Measurements from ENCODE around the gene BRWD1. TPM values are rescaled to one million over a fixed set of nuclear protein-coding genes. Genes with fewer than 3 reads are reported as not detected.

The BRWD1 gene
- polyA plus RNA-seq, 6 donors from 2014 or later = 31.1 to 49.8 (median 44.1) TPM

- peaks cover 12 to 21% of the 10 kb centered on the region in 2 donors for H3K36me3 Mint-ChIP-seq
- peaks cover 26 to 42% (median 41%) of the 10 kb centered on the region in 3 donors for H3K4me1 Mint-ChIP-seq
- H3K4me3 Mint-ChIP-seq = peak overlapping the region in 1 of 8 donors; percentile 82
- H3K9me3 Mint-ChIP-seq = no peaks in the 10 kb centered on the region
- peak overlapping the region in 2 of 6 donors; percentile 46 to 49 for H3K27ac Mint-ChIP-seq
- ATAC-seq (ENCODE audit: low read depth in 2 of 2) = no peak
- no peaks in the 10 kb centered on the region for H3K27me3 Mint-ChIP-seq
- no peak for DNase-seq
These were observed 32.0 kb upstream of the BRWD1 start for GRCh38 chr21:39345440-39345839.

- no peak overlapping the region for H3K4me3 Mint-ChIP-seq
- ATAC-seq (ENCODE audit: low read depth in 2 of 2) (no peak), DNase-seq (no peak)
- no peaks in the 10 kb centered on the region for H3K27me3 Mint-ChIP-seq
- no peaks in the 10 kb centered on the region for H3K9me3 Mint-ChIP-seq
- H3K36me3 Mint-ChIP-seq = peaks cover 12 to 21% of the 10 kb centered on the region in 2 donors
- peaks cover 26 to 37% (median 36%) of the 10 kb centered on the region in 3 donors for H3K4me1 Mint-ChIP-seq
- H3K27ac Mint-ChIP-seq = peak overlapping the region in 4 of 6 donors; percentile 1 to 63 (median 48)
These were observed 31.4 kb upstream of the BRWD1 start for GRCh38 chr21:39344848-39345247.

- Mint-ChIP-seq H3K4me3 (no peak overlapping the region), H3K27ac (no peak overlapping the region), H3K4me1 (peaks cover 14 to 18% (median 17%) of the 10 kb centered on the region in 3 donors), H3K9me3 (no peaks in the 10 kb centered on the region), H3K27me3 (no peaks in the 10 kb centered on the region), H3K36me3 (peaks cover 9 to 21% of the 10 kb centered on the region in 2 donors)
- no peak for DNase-seq
- no peak for ATAC-seq (ENCODE audit: low read depth in 2 of 2)
These were observed 28.0 kb upstream of the BRWD1 start for GRCh38 chr21:39341249-39341923.

GRCh38 chr21:39340687-39341086 is 27.3 kb upstream of the BRWD1 start:
- no peaks in the 10 kb centered on the region for H3K9me3 Mint-ChIP-seq
- no peaks in the 10 kb centered on the region for H3K27me3 Mint-ChIP-seq
- ATAC-seq (ENCODE audit: low read depth in 2 of 2) (no peak), DNase-seq (no peak)
- H3K27ac Mint-ChIP-seq = peak overlapping the region in 1 of 6 donors; percentile 15
- peaks cover 9 to 11% (median 10%) of the 10 kb centered on the region in 3 donors for H3K4me1 Mint-ChIP-seq
- peaks cover 5 to 19% of the 10 kb centered on the region in 2 donors for H3K36me3 Mint-ChIP-seq
- H3K4me3 Mint-ChIP-seq = no peak overlapping the region

- peaks cover 0 to 9% of the 10 kb centered on the region in 2 donors for H3K36me3 Mint-ChIP-seq
- no peak for ATAC-seq (ENCODE audit: low read depth in 2 of 2)
These were observed 25.8 kb upstream of the BRWD1 start for GRCh38 chr21:39339231-39339630.

GRCh38 chr21:39336457-39337008 is 23.1 kb upstream of the BRWD1 start:
- ATAC-seq (ENCODE audit: low read depth in 2 of 2) = no peak

More at GRCh38 chr21:39339231-39339630, 25.8 kb upstream of the BRWD1 start:
- DNase-seq = no peak
- no peak overlapping the region for H3K4me3 Mint-ChIP-seq
- H3K9me3 Mint-ChIP-seq = no peaks in the 10 kb centered on the region
- H3K27ac Mint-ChIP-seq = no peak overlapping the region
- no peaks in the 10 kb centered on the region for H3K27me3 Mint-ChIP-seq
- H3K4me1 Mint-ChIP-seq = peaks cover 0 to 2% (median 0%) of the 10 kb centered on the region in 3 donors

GRCh38 chr21:39334611-39335010 is 21.2 kb upstream of the BRWD1 start:
- H3K27ac Mint-ChIP-seq = no peak overlapping the region
- no peak for ATAC-seq (ENCODE audit: low read depth in 2 of 2)
- DNase-seq = no peak
- no peaks in the 10 kb centered on the region for H3K9me3 Mint-ChIP-seq
- peaks cover under 1 to 6% (median 1%) of the 10 kb centered on the region in 3 donors for H3K4me1 Mint-ChIP-seq
- H3K36me3 Mint-ChIP-seq = no peaks in the 10 kb centered on the region
- H3K27me3 Mint-ChIP-seq = peaks cover 0 to 3% (median 0%) of the 10 kb centered on the region in 3 donors
- no peak overlapping the region for H3K4me3 Mint-ChIP-seq

More at GRCh38 chr21:39336457-39337008, 23.1 kb upstream of the BRWD1 start:
- Mint-ChIP-seq H3K27ac (peak overlapping the region in 1 of 6 donors; percentile 78), H3K4me1 (no peaks in the 10 kb centered on the region), H3K4me3 (no peak overlapping the region), H3K27me3 (no peaks in the 10 kb centered on the region), H3K36me3 (no peaks in the 10 kb centered on the region), H3K9me3 (no peaks in the 10 kb centered on the region)
- no peak for DNase-seq

GRCh38 chr21:39332175-39332574 is 18.7 kb upstream of the BRWD1 start:
- H3K9me3 Mint-ChIP-seq = no peaks in the 10 kb centered on the region
- no peak overlapping the region for H3K4me3 Mint-ChIP-seq
- H3K36me3 Mint-ChIP-seq = no peaks in the 10 kb centered on the region
- H3K27me3 Mint-ChIP-seq = peaks cover 0 to 7% (median 0%) of the 10 kb centered on the region in 3 donors
- peaks cover 2 to 9% (median 4%) of the 10 kb centered on the region in 3 donors for H3K4me1 Mint-ChIP-seq
- DNase-seq (no peak), ATAC-seq (ENCODE audit: low read depth in 2 of 2) (no peak)
- H3K27ac Mint-ChIP-seq = no peak overlapping the region

GRCh38 chr21:39330001-39330400 is 16.6 kb upstream of the BRWD1 start:
- Mint-ChIP-seq H3K27me3 (peaks cover 0 to 7% (median 0%) of the 10 kb centered on the region in 3 donors), H3K36me3 (peaks cover 0 to 4% of the 10 kb centered on the region in 2 donors), H3K4me3 (no peak overlapping the region), H3K9me3 (no peaks in the 10 kb centered on the region), H3K27ac (no peak overlapping the region), H3K4me1 (peaks cover 2 to 9% (median 4%) of the 10 kb centered on the region in 3 donors)
- no peak for ATAC-seq (ENCODE audit: low read depth in 2 of 2)
- DNase-seq = no peak

GRCh38 chr21:39327727-39328126 is 14.3 kb upstream of the BRWD1 start:
- no peak overlapping the region for H3K4me3 Mint-ChIP-seq
- no peak overlapping the region for H3K27ac Mint-ChIP-seq
- peaks cover 0 to 7% (median 0%) of the 10 kb centered on the region in 3 donors for H3K27me3 Mint-ChIP-seq
- H3K36me3 Mint-ChIP-seq = peaks cover 0 to 4% of the 10 kb centered on the region in 2 donors
- ATAC-seq (ENCODE audit: low read depth in 2 of 2) = no peak
- H3K4me1 Mint-ChIP-seq = peaks cover 2 to 9% (median 4%) of the 10 kb centered on the region in 3 donors
- no peak for DNase-seq
- no peaks in the 10 kb centered on the region for H3K9me3 Mint-ChIP-seq

- Mint-ChIP-seq H3K9me3 (no peaks in the 10 kb centered on the region), H3K36me3 (peaks cover 0 to 4% of the 10 kb centered on the region in 2 donors), H3K4me3 (no peak overlapping the region), H3K27ac (peak overlapping the region in 1 of 6 donors; percentile 73), H3K4me1 (peaks cover 2 to 9% (median 5%) of the 10 kb centered on the region in 3 donors), H3K27me3 (peaks cover 0 to 7% (median 0%) of the 10 kb centered on the region in 3 donors)
- no peak for ATAC-seq (ENCODE audit: low read depth in 2 of 2)
- no peak for DNase-seq
These were observed 13.3 kb upstream of the BRWD1 start for GRCh38 chr21:39326607-39327307.

GRCh38 chr21:39325458-39325857 is 12.0 kb upstream of the BRWD1 start:
- DNase-seq (no peak), ATAC-seq (ENCODE audit: low read depth in 2 of 2) (no peak)
- H3K27me3 Mint-ChIP-seq = peaks cover 0 to 7% (median 0%) of the 10 kb centered on the region in 3 donors
- H3K9me3 Mint-ChIP-seq = no peaks in the 10 kb centered on the region
- H3K4me1 Mint-ChIP-seq = peaks cover 2 to 13% (median 8%) of the 10 kb centered on the region in 3 donors
- H3K4me3 Mint-ChIP-seq = no peak overlapping the region
- no peak overlapping the region for H3K27ac Mint-ChIP-seq
- peaks cover 0 to 4% of the 10 kb centered on the region in 2 donors for H3K36me3 Mint-ChIP-seq

GRCh38 chr21:39321424-39321823 is 8.0 kb upstream of the BRWD1 start:
- peaks cover 13 to 39% (median 17%) of the 10 kb centered on the region in 3 donors for H3K4me1 Mint-ChIP-seq
- H3K9me3 Mint-ChIP-seq = no peaks in the 10 kb centered on the region
- no peaks in the 10 kb centered on the region for H3K27me3 Mint-ChIP-seq
- H3K27ac Mint-ChIP-seq = no peak overlapping the region
- ATAC-seq (ENCODE audit: low read depth in 2 of 2) = no peak
- no peak for DNase-seq
- peak overlapping the region in 1 of 8 donors; percentile 20 for H3K4me3 Mint-ChIP-seq
- peaks cover 0 to 2% of the 10 kb centered on the region in 2 donors for H3K36me3 Mint-ChIP-seq
